Neural progenitor cell (in vitro differentiated cells): ENCODE data around the gene SLC29A1. TPM values are rescaled to one million over a fixed set of nuclear protein-coding genes. Genes with fewer than 3 reads are reported as not detected.

Source experiments
- DNase-seq: peaks from one replicate; pipeline ENCODE4 v3.0.0-alpha.2; 2016; ENCODE audit warnings: low spot score
- H2AFZ ChIP-seq: fragments of 200-600 bp; sonication (generic); replicated peaks from 2 replicates; pipeline ENCODE4 v1.6.1; 2016; ENCODE audit warnings: antibody characterized with exemption
- H3F3A ChIP-seq: fragments of 200-600 bp; sonication (generic); 2 replicates; pipeline ENCODE4 v1.6.1; 2016; ENCODE audit warnings: antibody characterized with exemption, low read depth
- H3K27ac ChIP-seq: fragments of 200-600 bp; sonication (generic); 2 replicates; pipeline ENCODE4 v1.5.1; 2016; ENCODE audit warnings: mild to moderate bottlenecking
- H3K27me3 ChIP-seq: fragments of 200-600 bp; sonication (generic); 2 replicates; pipeline ENCODE4 v1.6.1; 2016; ENCODE audit warnings: mild to moderate bottlenecking, moderate library complexity
- H3K36me3 ChIP-seq: fragments of 200-600 bp; sonication (generic); 2 replicates; pipeline ENCODE4 v1.5.1; 2016
- H3K4me1 ChIP-seq: fragments of 200-600 bp; sonication (generic); 2 replicates; pipeline ENCODE4 v1.6.1; 2016; ENCODE audit warnings: mixed run types
- H3K4me2 ChIP-seq: fragments of 200-600 bp; sonication (generic); 2 replicates; pipeline ENCODE4 v1.6.1; 2016
- H3K4me3 ChIP-seq: fragments of 200-600 bp; sonication (generic); 2 replicates; pipeline ENCODE4 v1.5.1; 2016
- H3K79me2 ChIP-seq: fragments of 200-600 bp; sonication (generic); 2 replicates; pipeline ENCODE4 v1.6.1; 2016; ENCODE audit warnings: low read depth
- H3K9ac ChIP-seq: fragments of 200-600 bp; sonication (generic); 2 replicates; pipeline ENCODE4 v1.6.1; 2016
- H3K9me3 ChIP-seq: fragments of 200-600 bp; sonication (generic); 2 replicates; pipeline ENCODE4 v1.5.1; 2016; ENCODE audit warnings: low read depth
- H4K20me1 ChIP-seq: fragments of 200-600 bp; sonication (generic); 2 replicates; pipeline ENCODE4 v1.6.1; 2016; ENCODE audit warnings: low read depth
- H3K27ac Mint-ChIP-seq: 3 replicates; pipeline ENCODE4 v1.8.0; 2021; ENCODE audit warnings: mixed read lengths
- H3K27me3 Mint-ChIP-seq: 2 replicates; pipeline ENCODE4 v1.8.0; 2022; ENCODE audit warnings: low read depth, mild to moderate bottlenecking, inconsistent platforms, moderate library complexity, mixed read lengths; ENCODE audit not compliant: insufficient read depth
- H3K36me3 Mint-ChIP-seq: 3 replicates; pipeline ENCODE4 v1.8.0; 2021; ENCODE audit warnings: mixed read lengths
- H3K4me1 Mint-ChIP-seq: 3 replicates; pipeline ENCODE4 v1.8.0; 2021; ENCODE audit warnings: mixed read lengths
- H3K4me3 Mint-ChIP-seq: 3 replicates; pipeline ENCODE4 v1.8.0; 2021; ENCODE audit warnings: mild to moderate bottlenecking, moderate library complexity, mixed read lengths
- H3K9me3 Mint-ChIP-seq: 3 replicates; pipeline ENCODE4 v1.8.0; 2020; ENCODE audit warnings: mixed read lengths
- EZH2 ChIP-seq: fragments of 200-600 bp; sonication (generic); IDR thresholded peaks from 2 replicates; pipeline ENCODE4 v1.6.1; 2017; ENCODE audit warnings: antibody characterized with exemption, mild to moderate bottlenecking, moderate library complexity
- EZH2phosphoT487 ChIP-seq: fragments of 200-600 bp; sonication (generic); IDR thresholded peaks from 2 replicates; pipeline ENCODE4 v1.6.1; 2017; ENCODE audit warnings: antibody characterized with exemption
- total RNA-seq: library from RNA; depleted of rRNA; stranded (reverse); fragments of >200 nt; gene quantifications from 2 replicates; pipeline ENCODE4 v1.2.3, GENCODE V29; 2015; ENCODE audit warnings: low replicate concordance
- TF ChIP-seq, protein P1 (sequence below): fragments of 200-600 bp; sonication (generic); IDR thresholded peaks from 2 replicates; pipeline ENCODE4 v1.5.1; 2017; ENCODE audit warnings: antibody characterized with exemption, mild to moderate bottlenecking

Gene SLC29A1
- total RNA-seq, 1 donor from 2014 or later, result 34.8 TPM

DNA sequence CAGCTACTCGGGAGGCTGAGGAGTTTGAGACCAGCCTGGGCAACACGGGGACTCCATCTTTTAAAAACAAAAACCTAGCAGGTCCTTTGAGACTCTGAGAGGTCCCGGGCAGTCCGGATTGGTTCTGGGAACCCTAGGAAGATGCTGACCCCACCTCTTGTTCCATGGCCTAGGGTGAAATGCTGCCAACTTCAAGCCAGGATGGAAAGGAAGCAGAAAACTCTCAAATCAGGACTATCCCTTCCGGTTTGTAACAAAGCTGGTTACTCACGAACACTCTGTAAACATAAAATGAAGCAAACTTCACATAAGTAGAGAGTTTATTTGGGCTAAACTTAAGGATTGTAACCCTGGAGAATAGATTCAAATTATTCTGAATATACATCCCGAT, 36.8 kb upstream of the SLC29A1 start:
- Mint-ChIP-seq H3K4me3 (no peak overlapping the region), H3K27me3 (peaks cover 6% of the 10 kb centered on the region)

DNA sequence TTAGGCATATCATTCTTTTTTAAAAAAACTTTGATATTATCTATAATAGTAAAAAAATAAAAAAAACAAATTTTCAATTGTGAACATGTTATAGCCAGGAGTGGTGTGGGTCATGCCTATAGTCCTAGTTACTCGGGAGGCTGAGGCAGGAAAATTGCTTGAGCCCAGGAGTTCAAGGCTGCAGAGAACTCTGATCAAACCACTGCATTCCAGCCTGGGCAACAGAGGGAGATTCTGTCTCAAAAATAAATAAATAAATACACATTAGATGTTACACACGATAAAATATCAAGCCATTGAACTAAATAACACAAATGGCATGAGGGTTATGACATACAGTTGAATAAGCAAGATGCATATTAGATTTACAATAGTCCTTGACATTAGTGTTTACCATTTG, 34.6 kb upstream of the SLC29A1 start:
- Histone ChIP-seq H3K4me2 (no peak overlapping the region), H3K4me3 (no peak overlapping the region), H3K9ac (no peak overlapping the region), H3K9me3 (no peaks in the 10 kb centered on the region), H3K4me1 (peaks cover 29% of the 10 kb centered on the region), H3K36me3 (no peaks in the 10 kb centered on the region), H4K20me1 (no peaks in the 10 kb centered on the region), H2AFZ (no peak overlapping the region), H3K79me2 (no peaks in the 10 kb centered on the region), H3K27ac (no peak overlapping the region), H3K27me3 (no peaks in the 10 kb centered on the region), H3F3A (peaks cover 28% of the 10 kb centered on the region)
- H3K36me3 Mint-ChIP-seq, result no peaks in the 10 kb centered on the region
- no peak overlapping the region for H3K27ac Mint-ChIP-seq
- DNase-seq, result no peak
- TF ChIP-seq, protein P1, sequence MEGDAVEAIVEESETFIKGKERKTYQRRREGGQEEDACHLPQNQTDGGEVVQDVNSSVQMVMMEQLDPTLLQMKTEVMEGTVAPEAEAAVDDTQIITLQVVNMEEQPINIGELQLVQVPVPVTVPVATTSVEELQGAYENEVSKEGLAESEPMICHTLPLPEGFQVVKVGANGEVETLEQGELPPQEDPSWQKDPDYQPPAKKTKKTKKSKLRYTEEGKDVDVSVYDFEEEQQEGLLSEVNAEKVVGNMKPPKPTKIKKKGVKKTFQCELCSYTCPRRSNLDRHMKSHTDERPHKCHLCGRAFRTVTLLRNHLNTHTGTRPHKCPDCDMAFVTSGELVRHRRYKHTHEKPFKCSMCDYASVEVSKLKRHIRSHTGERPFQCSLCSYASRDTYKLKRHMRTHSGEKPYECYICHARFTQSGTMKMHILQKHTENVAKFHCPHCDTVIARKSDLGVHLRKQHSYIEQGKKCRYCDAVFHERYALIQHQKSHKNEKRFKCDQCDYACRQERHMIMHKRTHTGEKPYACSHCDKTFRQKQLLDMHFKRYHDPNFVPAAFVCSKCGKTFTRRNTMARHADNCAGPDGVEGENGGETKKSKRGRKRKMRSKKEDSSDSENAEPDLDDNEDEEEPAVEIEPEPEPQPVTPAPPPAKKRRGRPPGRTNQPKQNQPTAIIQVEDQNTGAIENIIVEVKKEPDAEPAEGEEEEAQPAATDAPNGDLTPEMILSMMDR, result no peak
- TF ChIP-seq EZH2phosphoT487 (no peak), EZH2 (no peak)
- H3K9me3 Mint-ChIP-seq, result no peaks in the 10 kb centered on the region
- peaks cover 25% of the 10 kb centered on the region for H3K4me1 Mint-ChIP-seq
- no peak overlapping the region for H3K4me3 Mint-ChIP-seq
- H3K27me3 Mint-ChIP-seq, result peaks cover 17% of the 10 kb centered on the region

More for the DNA sequence above, 36.8 kb upstream of the SLC29A1 start:
- Histone ChIP-seq H3K9ac (no peak overlapping the region), H4K20me1 (no peaks in the 10 kb centered on the region), H3F3A (peaks cover 15% of the 10 kb centered on the region), H3K36me3 (no peaks in the 10 kb centered on the region), H3K27me3 (no peaks in the 10 kb centered on the region), H2AFZ (peak overlapping the region; percentile 80), H3K9me3 (no peaks in the 10 kb centered on the region), H3K4me2 (peak overlapping the region; percentile 40), H3K27ac (no peak overlapping the region), H3K4me1 (peaks cover 21% of the 10 kb centered on the region), H3K4me3 (no peak overlapping the region), H3K79me2 (no peaks in the 10 kb centered on the region)
- H3K36me3 Mint-ChIP-seq, result no peaks in the 10 kb centered on the region
- no peak for TF ChIP-seq EZH2
- TF ChIP-seq, protein P1, result no peak
- peak overlapping the region; percentile 81 for H3K27ac Mint-ChIP-seq
- peaks cover 17% of the 10 kb centered on the region for H3K4me1 Mint-ChIP-seq
- no peak for DNase-seq
- H3K9me3 Mint-ChIP-seq, result no peaks in the 10 kb centered on the region

DNA sequence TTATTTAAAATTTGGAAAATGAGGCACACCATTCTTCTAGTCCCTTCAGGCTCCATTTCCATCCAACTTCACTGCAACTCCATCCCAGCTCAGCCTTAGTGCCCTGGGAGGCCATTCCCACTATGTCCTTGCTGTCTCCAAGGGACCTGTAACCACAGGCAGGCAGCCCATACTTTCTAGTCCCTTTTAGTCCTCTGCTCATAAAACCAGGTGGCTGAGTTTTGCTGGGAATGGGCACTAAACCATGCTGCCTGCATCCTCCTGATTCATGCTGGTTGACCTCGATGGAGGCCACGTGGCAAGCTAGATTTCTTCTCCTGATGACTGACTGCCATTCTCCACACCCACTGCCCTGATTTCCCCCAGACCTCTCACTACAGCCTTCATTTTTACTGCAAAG, 34.1 kb upstream of the SLC29A1 start:
- Histone ChIP-seq H4K20me1 (no peaks in the 10 kb centered on the region), H3K4me1 (peaks cover 29% of the 10 kb centered on the region), H3K36me3 (no peaks in the 10 kb centered on the region), H3K4me3 (no peak overlapping the region), H3K9me3 (no peaks in the 10 kb centered on the region), H3K79me2 (no peaks in the 10 kb centered on the region), H3F3A (peaks cover 28% of the 10 kb centered on the region), H3K9ac (no peak overlapping the region), H3K27ac (no peak overlapping the region), H3K4me2 (no peak overlapping the region), H2AFZ (peak overlapping the region; percentile 9), H3K27me3 (no peaks in the 10 kb centered on the region)
- TF ChIP-seq EZH2 (no peak), EZH2phosphoT487 (no peak)
- TF ChIP-seq, protein P1, result no peak
- H3K4me1 Mint-ChIP-seq, result peaks cover 25% of the 10 kb centered on the region
- H3K9me3 Mint-ChIP-seq, result no peaks in the 10 kb centered on the region
- DNase-seq, result no peak
- H3K36me3 Mint-ChIP-seq, result no peaks in the 10 kb centered on the region
- no peak overlapping the region for H3K4me3 Mint-ChIP-seq
- H3K27me3 Mint-ChIP-seq, result peaks cover 17% of the 10 kb centered on the region
- no peak overlapping the region for H3K27ac Mint-ChIP-seq
